ENCODE data around the gene RSKR. TPM values are rescaled to one million over a fixed set of nuclear protein-coding genes. Genes with fewer than 3 reads are reported as not detected.

The RSKR gene
- total and polyA plus RNA-seq, 2 donors (not counting 1 experiment from before 2014, with no cell fraction given): 20.3 to 31.9 TPM

DNA sequence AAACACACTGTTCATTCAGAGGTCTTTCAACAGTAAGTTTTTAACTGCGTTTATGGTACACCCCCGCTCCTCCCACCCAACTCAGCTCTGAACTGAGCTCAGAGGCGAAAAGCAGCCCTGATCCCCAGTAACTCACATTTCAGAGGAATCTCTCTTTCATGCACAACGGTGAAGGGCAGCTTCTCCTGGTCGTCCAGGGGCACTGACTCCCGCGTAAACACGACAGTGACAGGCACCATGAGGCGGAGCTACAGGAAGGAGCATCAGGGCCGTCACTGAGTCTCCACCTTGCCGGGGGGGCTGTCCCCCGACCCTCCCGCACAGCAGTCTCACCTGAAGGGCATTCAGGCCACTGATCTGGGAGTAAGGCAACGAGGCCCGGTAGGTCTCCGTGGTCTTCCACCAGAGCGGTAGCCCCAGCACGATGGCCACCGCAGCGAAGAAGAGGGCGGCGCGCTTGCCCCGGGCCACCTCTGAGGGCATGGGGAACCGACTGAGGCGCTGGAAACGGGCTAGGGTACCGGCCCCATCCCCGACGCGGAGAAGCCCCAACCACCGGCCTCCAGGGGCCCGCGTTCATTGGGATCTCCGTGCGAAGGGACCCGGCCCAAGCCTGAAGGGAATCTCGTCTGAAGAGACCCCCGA lies 43.1 kb downstream of the RSKR start:
- Histone ChIP-seq H3K9ac (ENCODE audit: low read length) (peak overlapping the region; percentile 94), H3K4me2 (replicated peaks; ENCODE audit: low read depth, low read length, poor library complexity, severe bottlenecking) (peak overlapping the region; percentile 87), H3K4me3 (ENCODE audit: control extremely low read depth in 1 of 5, extremely low read depth in 1 of 5, insufficient read depth in 1 of 5, low read depth in 2 of 5, low read length in 4 of 5) (peak overlapping the region; percentile 69 to 99 (median 86)), H2AFZ (ENCODE audit: insufficient read depth, low read depth, low read length, poor library complexity, severe bottlenecking) (peak overlapping the region; percentile 95), H3K27ac (ENCODE audit: low read length in 2 of 2) (peak overlapping the region; percentile 74 to 80), H3K79me2 (ENCODE audit: control insufficient read depth, insufficient read depth, low read length) (peaks cover 63% of the 10 kb centered on the region), H3K9me3 (ENCODE audit: control extremely low read depth in 1 of 3, control insufficient read depth in 2 of 3, insufficient read depth in 1 of 3, low read length in 2 of 3) (no peaks in the 10 kb centered on the region), H3K27me3 (replicated peaks in 1 of 4; ENCODE audit: control extremely low read depth in 1 of 4, control insufficient read depth in 3 of 4, insufficient read depth in 4 of 4, low read length in 3 of 4) (no peaks in the 10 kb centered on the region), H4K20me1 (ENCODE audit: control insufficient read depth, insufficient read depth, low read length, poor library complexity, severe bottlenecking) (peaks cover 18% of the 10 kb centered on the region), H3K36me3 (replicated peaks in 1 of 2; ENCODE audit: control extremely low read depth in 1 of 2, control insufficient read depth in 1 of 2, extremely low read depth in 1 of 2, insufficient read depth in 2 of 2, low read length in 1 of 2) (peaks cover 0 to 6% of the 10 kb centered on the region in 2 experiments), H3K4me1 (ENCODE audit: control insufficient read depth in 2 of 2, insufficient read depth in 2 of 2, low read length in 2 of 2) (peaks cover 44 to 65% of the 10 kb centered on the region in 2 donors)
- ChIA-PET CTCF (interaction anchor here (0.7 to 3.3 kb wide), 7 partner anchors 17 to 156 kb away, joined by 3 to 31 read pairs (median 4); no protein-coding TSS in a partner anchor), POLR2A (interaction anchor here (0.8 to 2.3 kb wide), 5 partner anchors 19 to 381 kb away, joined by 3 to 14 read pairs (median 4); partner anchors contain the start of genes BLTP2, PHF12 and UNC119)
- H3K9me3 Mint-ChIP-seq (ENCODE audit: insufficient read depth): no peaks in the 10 kb centered on the region
- H3K4me3 Mint-ChIP-seq: peak overlapping the region; percentile 95
- WGBS (ENCODE audit: insufficient coverage): under 1% methylated on average over 39 of the region's 39 CpGs
- intact Hi-C loops (cut with micrococcal nuclease): loop anchor here (1.0 to 10.0 kb wide), 4 partner anchors 19 to 234 kb away; partner anchors contain the start of genes IFT20, PROCA1, RAB34 and RPL23A
- H3K4me1 Mint-ChIP-seq: peaks cover 54% of the 10 kb centered on the region
- H3K27ac Mint-ChIP-seq: peak overlapping the region; percentile 93
- no peaks in the 10 kb centered on the region for H3K27me3 Mint-ChIP-seq
- TF ChIP-seq EZH2 (IDR thresholded peaks at IDR 0.05; ENCODE audit: borderline replicate concordance, insufficient read depth, low read depth, low read length, poor library complexity, severe bottlenecking): no peak
- TF ChIP-seq, protein P1, sequence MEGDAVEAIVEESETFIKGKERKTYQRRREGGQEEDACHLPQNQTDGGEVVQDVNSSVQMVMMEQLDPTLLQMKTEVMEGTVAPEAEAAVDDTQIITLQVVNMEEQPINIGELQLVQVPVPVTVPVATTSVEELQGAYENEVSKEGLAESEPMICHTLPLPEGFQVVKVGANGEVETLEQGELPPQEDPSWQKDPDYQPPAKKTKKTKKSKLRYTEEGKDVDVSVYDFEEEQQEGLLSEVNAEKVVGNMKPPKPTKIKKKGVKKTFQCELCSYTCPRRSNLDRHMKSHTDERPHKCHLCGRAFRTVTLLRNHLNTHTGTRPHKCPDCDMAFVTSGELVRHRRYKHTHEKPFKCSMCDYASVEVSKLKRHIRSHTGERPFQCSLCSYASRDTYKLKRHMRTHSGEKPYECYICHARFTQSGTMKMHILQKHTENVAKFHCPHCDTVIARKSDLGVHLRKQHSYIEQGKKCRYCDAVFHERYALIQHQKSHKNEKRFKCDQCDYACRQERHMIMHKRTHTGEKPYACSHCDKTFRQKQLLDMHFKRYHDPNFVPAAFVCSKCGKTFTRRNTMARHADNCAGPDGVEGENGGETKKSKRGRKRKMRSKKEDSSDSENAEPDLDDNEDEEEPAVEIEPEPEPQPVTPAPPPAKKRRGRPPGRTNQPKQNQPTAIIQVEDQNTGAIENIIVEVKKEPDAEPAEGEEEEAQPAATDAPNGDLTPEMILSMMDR (IDR thresholded peaks at IDR 0.05): no peak
- DNase-seq (peak; percentile 58), ATAC-seq (ENCODE audit: low read depth) (peak; percentile 9)

DNA sequence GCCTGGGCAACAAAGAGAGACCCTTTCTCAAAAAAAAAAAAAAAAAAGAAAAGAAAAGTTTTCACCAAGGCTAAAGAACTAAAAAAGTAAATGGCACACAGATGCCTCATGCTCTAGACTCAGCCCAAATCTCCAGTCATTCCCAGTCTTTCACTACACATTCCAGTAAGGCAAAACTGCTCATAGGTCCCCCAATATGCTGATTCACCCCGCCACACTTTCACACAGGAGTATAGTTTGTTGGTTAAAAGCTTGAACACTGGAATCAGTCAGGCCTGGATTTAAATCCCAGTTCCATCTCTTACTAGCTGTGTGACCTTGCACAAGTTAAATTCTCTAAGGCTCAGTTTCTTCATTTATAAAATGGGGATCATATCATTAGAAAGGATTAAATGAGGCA lies 44.5 kb downstream of the RSKR start:
- no peaks in the 10 kb centered on the region for H3K27me3 Mint-ChIP-seq
- H3K27ac Mint-ChIP-seq: peak overlapping the region; percentile 42
- peaks cover 59% of the 10 kb centered on the region for H3K4me1 Mint-ChIP-seq
- Histone ChIP-seq H2AFZ (ENCODE audit: insufficient read depth, low read depth, low read length, poor library complexity, severe bottlenecking) (no peak overlapping the region), H4K20me1 (ENCODE audit: control insufficient read depth, insufficient read depth, low read length, poor library complexity, severe bottlenecking) (peaks cover 22% of the 10 kb centered on the region), H3K4me3 (ENCODE audit: control extremely low read depth in 1 of 5, extremely low read depth in 1 of 5, insufficient read depth in 1 of 5, low read depth in 2 of 5, low read length in 4 of 5) (no peak overlapping the region), H3K27me3 (replicated peaks in 1 of 4; ENCODE audit: control extremely low read depth in 1 of 4, control insufficient read depth in 3 of 4, insufficient read depth in 4 of 4, low read length in 3 of 4) (no peaks in the 10 kb centered on the region), H3K4me1 (ENCODE audit: control insufficient read depth in 2 of 2, insufficient read depth in 2 of 2, low read length in 2 of 2) (peaks cover 42 to 65% of the 10 kb centered on the region in 2 donors), H3K36me3 (replicated peaks in 1 of 2; ENCODE audit: control extremely low read depth in 1 of 2, control insufficient read depth in 1 of 2, extremely low read depth in 1 of 2, insufficient read depth in 2 of 2, low read length in 1 of 2) (peaks cover 0 to 9% of the 10 kb centered on the region in 2 experiments), H3K9me3 (ENCODE audit: control extremely low read depth in 1 of 3, control insufficient read depth in 2 of 3, insufficient read depth in 1 of 3, low read length in 2 of 3) (no peaks in the 10 kb centered on the region), H3K4me2 (replicated peaks; ENCODE audit: low read depth, low read length, poor library complexity, severe bottlenecking) (peak overlapping the region; percentile 87), H3K9ac (ENCODE audit: low read length) (no peak overlapping the region), H3K27ac (ENCODE audit: low read length in 2 of 2) (no peak overlapping the region), H3K79me2 (ENCODE audit: control insufficient read depth, insufficient read depth, low read length) (peaks cover 63% of the 10 kb centered on the region)
- ChIA-PET CTCF (interaction anchor here (0.7 to 1.4 kb wide), 2 partner anchors 17 to 44 kb away, joined by 3 to 4 read pairs; no protein-coding TSS in a partner anchor), POLR2A (interaction anchor here (0.7 to 2.3 kb wide), 2 partner anchors 18 to 30 kb away, joined by 9 to 14 read pairs; partner anchors contain the start of gene UNC119)
- no CpG with 5 or more reads among the region's 1 CpG for WGBS (ENCODE audit: insufficient coverage)
- intact Hi-C loops (cut with micrococcal nuclease): no loop called here
- peak overlapping the region; percentile 59 for H3K4me3 Mint-ChIP-seq
- H3K9me3 Mint-ChIP-seq (ENCODE audit: insufficient read depth): no peaks in the 10 kb centered on the region
- DNase-seq (no peak), ATAC-seq (ENCODE audit: low read depth) (no peak)
- TF ChIP-seq, protein P1 (IDR thresholded peaks at IDR 0.05): no peak
- TF ChIP-seq EZH2 (IDR thresholded peaks at IDR 0.05; ENCODE audit: borderline replicate concordance, insufficient read depth, low read depth, low read length, poor library complexity, severe bottlenecking): no peak

All from B cell (primary cell).